ENCODE data around the gene CPNE6.

- TF ChIP-seq POLR2A (IDR thresholded peaks at IDR 0.05) (no peak), CTCF (IDR thresholded peaks at IDR 0.05) (no peak)
Measured at GRCh38 chr14:24084440-24084839, 13.1 kb downstream of the CPNE6 start.

Measured in uterus (tissue), 2 donors.